H1 (cell line): Measurements from ENCODE around the gene MAP4K4. TPM values are rescaled to one million over a fixed set of nuclear protein-coding genes. Genes with fewer than 3 reads are reported as not detected.

ENCODE experiments used
- CTCF ChIA-PET: fragments of 300-600 bp; sonication (Branson Sonifier 250); formaldehyde crosslinking; loops from one replicate; lab custom pipeline; 2021; ENCODE audit not compliant: partially characterized antibody; lab: Charles Lee
- POLR2A ChIA-PET: fragments of 300-600 bp; sonication (Branson Sonifier 250); formaldehyde crosslinking; loops from one replicate; lab custom pipeline; 2021; ENCODE audit warnings: inconsistent platforms; ENCODE audit not compliant: partially characterized antibody; lab: Charles Lee
- DNase-seq, 2 experiments: peaks; one replicate each; pipeline versions ENCODE4 v3.0.0 to v3.0.0-alpha.2; 2010 to 2022; ENCODE audit warnings: low spot score in 2 of 2, low read depth in 1 of 2, mixed read lengths in 1 of 2
- FAIRE-seq: peaks from 2 replicates; lab custom pipeline; 2011; peaks lifted over from hg19 to GRCh38; lab: Jason Lieb, UNC
- H2AFZ ChIP-seq: 2 replicates; pipeline ENCODE4 v1.8.1; 2012; ENCODE audit warnings: low read length, inconsistent platforms
- H2AK5ac ChIP-seq: 2 replicates; pipeline ENCODE4 v1.6.1; 2013; ENCODE audit warnings: low read depth, low read length
- H2BK120ac ChIP-seq: replicated peaks from 2 replicates; pipeline ENCODE3; 2013; ENCODE audit warnings: low read depth, low read length, inconsistent platforms
- H2BK12ac ChIP-seq: 2 replicates; pipeline ENCODE4 v1.6.1; 2013; ENCODE audit warnings: low read depth, low read length
- H2BK15ac ChIP-seq: 2 replicates; pipeline ENCODE4 v1.6.1; 2013; ENCODE audit warnings: low read length
- H2BK20ac ChIP-seq: 2 replicates; pipeline ENCODE4 v1.6.1; 2013; ENCODE audit warnings: low read length
- H2BK5ac ChIP-seq: 2 replicates; pipeline ENCODE4 v1.6.1; 2013; ENCODE audit warnings: low read depth, low read length
- H3K14ac ChIP-seq: 2 replicates; pipeline ENCODE4 v1.6.1; 2013; ENCODE audit warnings: inconsistent platforms; ENCODE audit not compliant: insufficient read length
- H3K18ac ChIP-seq: 2 replicates; pipeline ENCODE4 v1.6.1; 2013; ENCODE audit warnings: low read length; ENCODE audit errors: extremely low read depth
- H3K23ac ChIP-seq: 2 replicates; pipeline ENCODE4 v1.6.1; 2013; ENCODE audit warnings: inconsistent platforms; ENCODE audit not compliant: insufficient read length
- H3K23me2 ChIP-seq: 2 replicates; pipeline ENCODE4 v1.6.1; 2013; ENCODE audit warnings: low read depth, low read length
- H3K27ac ChIP-seq: 2 replicates; pipeline ENCODE4 v1.6.1; 2011; ENCODE audit warnings: low read depth, low read length, inconsistent platforms
- H3K27me3 ChIP-seq, 4 experiments: replicated peaks in 1 of 4; 1 replicate in 1 of 4; 2 replicates in 3 of 4; pipeline versions ENCODE4 v1.6.1 to v1.8.1; 2011 to 2013; ENCODE audit warnings: low read length in 3 of 4, mild to moderate bottlenecking in 3 of 4, inconsistent platforms in 2 of 4, mixed read lengths in 2 of 4, moderate library complexity in 1 of 4; ENCODE audit not compliant: control insufficient read depth in 3 of 4, insufficient read depth in 3 of 4; ENCODE audit errors: extremely low read depth in 1 of 4
- H3K36me3 ChIP-seq, 4 experiments: 2 replicates each; pipeline versions ENCODE4 v1.6.1 to v1.8.1; 2011 to 2013; ENCODE audit warnings: mild to moderate bottlenecking in 4 of 4, low read length in 3 of 4, moderate library complexity in 2 of 4, control low read depth in 1 of 4, inconsistent platforms in 1 of 4; ENCODE audit not compliant: insufficient read depth in 4 of 4, control insufficient read depth in 2 of 4
- H3K4ac ChIP-seq: replicated peaks from 2 replicates; pipeline ENCODE3; 2013; ENCODE audit warnings: low read length, low read depth, mixed read lengths, inconsistent platforms; ENCODE audit not compliant: insufficient read length
- H3K4me1 ChIP-seq, 4 experiments: replicated peaks in 1 of 4; 1 replicate in 1 of 4; 2 replicates in 3 of 4; pipeline versions ENCODE4 v1.6.1 to v1.8.1; 2011 to 2013; ENCODE audit warnings: low read length in 3 of 4, inconsistent platforms in 2 of 4, mixed read lengths in 1 of 4; ENCODE audit not compliant: insufficient read depth in 4 of 4, control insufficient read depth in 3 of 4
- H3K4me2 ChIP-seq, 2 experiments: 2 replicates each; pipeline versions ENCODE4 v1.6.1 to v1.8.1; 2011 to 2013; ENCODE audit warnings: low read depth in 2 of 2, low read length in 2 of 2, control low read depth in 1 of 2, inconsistent platforms in 1 of 2, mild to moderate bottlenecking in 1 of 2; ENCODE audit not compliant: insufficient read depth in 1 of 2
- H3K4me3 ChIP-seq, 4 experiments: fragments of 200-600, 300-600 bp in 1 of 4; sonication (generic), shearing (Covaris generic), sonication (Bioruptor Twin) in 1 of 4; 2 replicates each; pipeline versions ENCODE4 v1.5.1 to v1.8.1; 2011 to 2016; ENCODE audit warnings: low read length in 4 of 4, low read depth in 3 of 4, control low read depth in 2 of 4, inconsistent platforms in 2 of 4, mild to moderate bottlenecking in 2 of 4, mixed read lengths in 1 of 4, moderate library complexity in 1 of 4; ENCODE audit not compliant: insufficient read depth in 2 of 4; ENCODE audit errors: extremely low read depth in 1 of 4
- H3K56ac ChIP-seq: replicated peaks from 2 replicates; pipeline ENCODE3; 2013; ENCODE audit warnings: low read depth, mild to moderate bottlenecking, mixed read lengths, low read length, inconsistent platforms; ENCODE audit not compliant: insufficient read length
- H3K79me1 ChIP-seq: 2 replicates; pipeline ENCODE4 v1.6.1; 2013; ENCODE audit warnings: low read depth, low read length, control low read depth
- H3K79me2 ChIP-seq, 2 experiments: 2 replicates each; pipeline versions ENCODE4 v1.6.1 to v1.8.1; 2012 to 2013; ENCODE audit warnings: low read length in 2 of 2, mild to moderate bottlenecking in 2 of 2, inconsistent platforms in 1 of 2; ENCODE audit not compliant: insufficient read depth in 2 of 2, control insufficient read depth in 1 of 2
- H3K9ac ChIP-seq, 4 experiments: replicated peaks in 1 of 4; 1 replicate in 1 of 4; 2 replicates in 3 of 4; pipeline versions ENCODE4 v1.6.1 to v1.8.1; 2011 to 2013; ENCODE audit warnings: low read depth in 3 of 4, low read length in 3 of 4, control low read depth in 2 of 4, mild to moderate bottlenecking in 2 of 4, moderate library complexity in 2 of 4, inconsistent platforms in 1 of 4; ENCODE audit errors: extremely low read depth in 1 of 4
- H3K9me3 ChIP-seq, 2 experiments: 2 replicates each; pipeline versions ENCODE4 v1.6.1 to v1.8.1; 2012 to 2013; ENCODE audit warnings: mild to moderate bottlenecking in 2 of 2, moderate library complexity in 2 of 2, control low read depth in 1 of 2, inconsistent platforms in 1 of 2, low read depth in 1 of 2, low read length in 1 of 2, mixed read lengths in 1 of 2; ENCODE audit not compliant: insufficient read depth in 2 of 2
- H4K20me1 ChIP-seq, 2 experiments: replicated peaks in 1 of 2; 2 replicates each; pipeline versions ENCODE3 to v1.8.1; 2011 to 2013; ENCODE audit warnings: inconsistent platforms in 2 of 2, low read length in 2 of 2, mild to moderate bottlenecking in 1 of 2; ENCODE audit not compliant: insufficient read depth in 2 of 2, control insufficient read depth in 1 of 2
- H4K5ac ChIP-seq: 2 replicates; pipeline ENCODE4 v1.6.1; 2013; ENCODE audit warnings: low read length, low read depth, mixed read lengths, inconsistent platforms; ENCODE audit not compliant: insufficient read length
- H4K8ac ChIP-seq: 2 replicates; pipeline ENCODE4 v1.8.0; 2013; ENCODE audit warnings: mild to moderate bottlenecking, moderate library complexity, low read length, inconsistent platforms; ENCODE audit not compliant: insufficient read depth; ENCODE audit errors: extremely low read depth
- H4K91ac ChIP-seq: replicated peaks from 2 replicates; pipeline ENCODE3; 2013; ENCODE audit warnings: low read length, mixed read lengths, inconsistent platforms; ENCODE audit not compliant: insufficient read length
- BACH1 ChIP-seq: IDR thresholded peaks from 2 replicates; pipeline ENCODE4 v1.6.1; 2012; ENCODE audit warnings: low read length, improper control_type of control experiment
- BRCA1 ChIP-seq: IDR thresholded peaks from 2 replicates; pipeline ENCODE4 v1.6.1; 2012; ENCODE audit warnings: low read depth, low read length, improper control_type of control experiment
- CBX5 ChIP-seq: fragments of 300-800, 300-1000 bp; sonication (generic); IDR thresholded peaks from 2 replicates; pipeline ENCODE4 v1.7.1; 2016; ENCODE audit warnings: antibody characterized with exemption, low read length, low read depth
- CHD1 ChIP-seq: IDR thresholded peaks from 2 replicates; pipeline ENCODE4 v1.6.1; 2012; ENCODE audit warnings: low read depth, low read length, improper control_type of control experiment
- EP300 ChIP-seq, 2 experiments: IDR thresholded peaks; 1 replicate in 1 of 2; 2 replicates in 1 of 2; pipeline ENCODE4 v1.6.1; 2011 to 2012; ENCODE audit warnings: low read depth in 2 of 2, low read length in 2 of 2, mild to moderate bottlenecking in 2 of 2, borderline replicate concordance in 1 of 2, inconsistent platforms in 1 of 2, moderate library complexity in 1 of 2
- MAFK ChIP-seq: IDR thresholded peaks from 2 replicates; pipeline ENCODE4 v1.6.1; 2012; ENCODE audit warnings: low read depth, mild to moderate bottlenecking, improper control_type of control experiment, low read length
- RFX5 ChIP-seq: IDR thresholded peaks from 2 replicates; pipeline ENCODE4 v1.6.1; 2011; ENCODE audit warnings: low read depth, low read length, improper control_type of control experiment, borderline replicate concordance
- SIX5 ChIP-seq: IDR thresholded peaks from 2 replicates; pipeline ENCODE4 v1.6.1; 2011; ENCODE audit warnings: mild to moderate bottlenecking, low read depth, low read length
- SP1 ChIP-seq: IDR thresholded peaks from 2 replicates; pipeline ENCODE4 v1.6.1; 2011; ENCODE audit warnings: low read depth, low read length
- SP2 ChIP-seq: IDR thresholded peaks from 2 replicates; pipeline ENCODE4 v1.6.1; 2012; ENCODE audit warnings: mild to moderate bottlenecking, low read length, inconsistent platforms
- USF2 ChIP-seq: IDR thresholded peaks from 2 replicates; pipeline ENCODE4 v1.6.1; 2011; ENCODE audit warnings: low read length, improper control_type of control experiment
- WGBS, 2 experiments: shearing (Covaris generic) in 1 of 2; methylation state at CpG; one replicate each; pipeline versions ENCODE4 v1.1.6 to v1.1.7; 2013 to 2015; ENCODE audit warnings: low lambda C conversion rate in 2 of 2, mixed read lengths in 2 of 2, inconsistent platforms in 1 of 2, low coverage in 1 of 2, missing lambda C conversion rate in 1 of 2; ENCODE audit not compliant: insufficient replicate concordance in 2 of 2, insufficient coverage in 1 of 2, insufficient read length in 1 of 2; ENCODE audit errors: extremely low coverage in 1 of 2, missing lambda C conversion rate in 1 of 2; 5-methylcytosine and 5-hydroxymethylcytosine counted together
- polyA plus RNA-seq, 7 experiments: library from polyadenylated mRNA; depleted of rRNA in 3 of 7; stranded (reverse) in 5 of 7; unstranded in 2 of 7; fragments of >200 nt in 5 of 7; fragments of 200-250 nt in 2 of 7; gene quantifications; 1 replicate in 5 of 7; 2 replicates in 1 of 7; 4 replicates in 1 of 7; pipeline versions ENCODE4 v1.2.1 to v1.2.3, GENCODE V29; 2011 to 2013; ENCODE audit warnings: missing spikeins in 2 of 7, mixed read lengths in 2 of 7
- total RNA-seq: library from RNA; stranded (reverse); fragmentation: NEBNext Ultra II Directional; extraction: Animal tissue kit (Norgen Biotek cat#: 25700); gene quantifications from 2 replicates; pipeline ENCODE4 v1.2.1, GENCODE V29; 2021

Gene MAP4K4
- total and polyA plus RNA-seq, 2 of the 8 experiments (the other 6 are each of a cell fraction or from before 2014, with no cell fraction given), result 53.2 to 138 TPM

GRCh38 chr2:101882769-101883307 lies 185.3 kb downstream of the MAP4K4 start:
- 94% methylated on average over 4 of the region's 4 CpGs; no CpG with 5 or more reads in 1 of the 2 experiments for WGBS, 2 experiments
- Histone ChIP-seq H3K79me1 (0 out of 2 replicates have a peak, but pooled peaks cover 2% of the 10 kb centered on the region), H3K4me2 (no peak overlapping the region), H2BK5ac (no peak overlapping the region), H3K56ac (no peak overlapping the region), H2BK15ac (no peak overlapping the region), H4K20me1 (no peaks in the 10 kb centered on the region), H2AK5ac (no peak overlapping the region), H2BK12ac (no peak overlapping the region), H4K5ac (no peak overlapping the region), H3K36me3 (peaks cover 7 to 60% (median 33%) of the 10 kb centered on the region in 4 experiments), H2BK20ac (no peak overlapping the region), H3K14ac (no peak overlapping the region), H3K9me3 (0 out of 4 replicates have a peak, but pooled peaks cover 0 to 2% of the 10 kb centered on the region in 2 experiments), H3K27me3 (no peaks in the 10 kb centered on the region), H3K4me1 (no peaks in the 10 kb centered on the region), H3K9ac (no peak overlapping the region), H3K4ac (no peak overlapping the region), H3K4me3 (no peak overlapping the region), H3K27ac (no peak overlapping the region), H4K91ac (no peak overlapping the region), H3K23ac (no peak overlapping the region), H4K8ac (no peak overlapping the region), H3K23me2 (no peaks in the 10 kb centered on the region), H3K79me2 (no peaks in the 10 kb centered on the region), H2AFZ (no peak overlapping the region), H2BK120ac (no peak overlapping the region), H3K18ac (no peak overlapping the region)
- FAIRE-seq (no peak), DNase-seq (no peak)
- ChIA-PET CTCF (interaction anchor here (0.6 to 3.7 kb wide), 23 partner anchors 8 to 583 kb away, joined by 3 to 20 read pairs (median 6); no protein-coding TSS in a partner anchor), POLR2A (no interaction called here)
- TF ChIP-seq SP1 (no peak), BACH1 (no peak), USF2 (no peak), SP2 (no peak), BRCA1 (no peak), RFX5 (no peak), SIX5 (no peak), EP300 (IDR thresholded peaks at IDR 0.05; ENCODE audit: borderline replicate concordance in 1 of 2, low read depth in 2 of 2, low read length in 2 of 2) (no peak), CBX5 (no peak), CHD1 (no peak), MAFK (no peak)
